Cardiac fibroblast (primary cell): ENCODE measurements around the gene ENDOV.

Source experiments
- DNase-seq, 2 donors: peaks; one replicate each; pipeline versions ENCODE4 v3.0.0 to v3.0.0-alpha.2; 2010; ENCODE audit warnings: low read depth in 2 of 2
- H3K4me3 ChIP-seq, 2 donors: replicated peaks in 1 of 2; 1 replicate in 1 of 2; 2 replicates in 1 of 2; pipeline ENCODE4 v1.5.1; 2011; ENCODE audit warnings: low read depth in 2 of 2, low read length in 2 of 2, mild to moderate bottlenecking in 2 of 2, moderate library complexity in 1 of 2
- CTCF ChIP-seq: IDR thresholded peaks from one replicate; pipeline ENCODE4 v1.5.1; 2011; ENCODE audit warnings: low read depth, mild to moderate bottlenecking, low read length, inconsistent platforms

ENDOV gene

GRCh38 chr17:80476877-80477646 lies 62.1 kb downstream of the ENDOV start:
- no peak for TF ChIP-seq CTCF
- no peak for DNase-seq
- peak overlapping the region; percentile 3 to 45 for H3K4me3 ChIP-seq

GRCh38 chr17:80477647-80478478 lies 62.9 kb downstream of the ENDOV start:
- peak overlapping the region in 1 of 2 donors; percentile 21 for H3K4me3 ChIP-seq
- peak; percentile 52 to 59 for DNase-seq
- TF ChIP-seq CTCF, result peak; percentile 56

GRCh38 chr17:80478487-80479245 lies 63.7 kb downstream of the ENDOV start:
- peak overlapping the region in 1 of 2 donors; percentile 21 for H3K4me3 ChIP-seq

GRCh38 chr17:80479246-80479566 lies 64.2 kb downstream of the ENDOV start:
- DNase-seq, result no peak
- H3K4me3 ChIP-seq, result no peak overlapping the region
- no peak for TF ChIP-seq CTCF

More at GRCh38 chr17:80478487-80479245, 63.7 kb downstream of the ENDOV start:
- no peak for DNase-seq
- TF ChIP-seq CTCF, result no peak

GRCh38 chr17:80480248-80480647 lies 65.3 kb downstream of the ENDOV start:
- no peak for DNase-seq
- TF ChIP-seq CTCF, result no peak
- H3K4me3 ChIP-seq, result no peak overlapping the region

GRCh38 chr17:80481284-80482057 lies 66.5 kb downstream of the ENDOV start:
- no peak overlapping the region for H3K4me3 ChIP-seq

More at GRCh38 chr17:80481284-80482057, 66.5 kb downstream of the ENDOV start:
- no peak for TF ChIP-seq CTCF
- DNase-seq, result no peak
